HEK293T (cell line): Measurements from ENCODE around the gene CCNT2.

Source experiments
- ARNT ChIP-seq: fragments of 450-650 bp; IDR thresholded peaks from 2 replicates; pipeline ENCODE4 v1.6.1; 2017; ENCODE audit warnings: mild to moderate bottlenecking
- BHLHE40 ChIP-seq: fragments of 450-650 bp; IDR thresholded peaks from 2 replicates; pipeline ENCODE4 v1.6.1; 2016; ENCODE audit warnings: mild to moderate bottlenecking, moderate library complexity, borderline replicate concordance
- ELF4 ChIP-seq: fragments of 450-650 bp; IDR thresholded peaks from 2 replicates; pipeline ENCODE4 v1.6.1; 2017; ENCODE audit warnings: antibody characterized with exemption
- HDGF ChIP-seq: fragments of 450-650 bp; IDR thresholded peaks from 2 replicates; pipeline ENCODE4 v1.6.1; 2017; ENCODE audit warnings: antibody characterized with exemption, borderline replicate concordance

DNA sequence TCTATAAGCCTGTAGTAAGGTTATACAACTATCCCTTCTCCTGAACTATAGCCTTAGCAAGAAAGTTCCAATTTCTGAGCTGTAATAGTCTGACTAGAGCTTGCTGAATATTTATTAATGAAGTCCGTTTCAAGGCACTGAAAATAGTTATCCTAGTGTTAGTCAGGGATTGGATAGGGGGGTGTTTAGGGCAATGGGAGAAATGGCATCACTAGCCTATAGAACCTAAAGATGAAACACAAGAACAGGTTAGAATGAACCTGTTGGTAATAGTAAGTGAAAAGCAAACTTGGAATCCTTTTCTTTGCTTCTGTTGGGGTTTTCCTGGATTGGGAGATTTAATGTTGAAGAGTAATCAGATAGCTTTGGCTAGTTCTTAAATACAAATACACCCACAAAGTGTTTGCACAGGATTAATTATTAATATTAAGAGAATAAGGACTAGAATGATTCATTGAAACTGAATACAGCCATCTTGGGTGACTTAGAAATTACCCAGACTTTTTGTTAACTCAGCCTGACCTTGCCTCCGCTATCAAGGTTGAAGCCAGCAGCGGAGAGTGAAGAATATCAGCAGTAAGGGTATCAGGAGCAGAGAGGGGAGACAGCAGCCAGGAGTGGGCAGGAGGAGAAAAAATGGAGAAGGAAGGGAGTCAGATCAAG, 14.4 kb downstream of the CCNT2 start:
- no peak for TF ChIP-seq HDGF
- no peak for TF ChIP-seq BHLHE40
- no peak for TF ChIP-seq ARNT
- TF ChIP-seq ELF4, result no peak
